ENCODE results near the gene CACHD1. TPM values are rescaled to one million over a fixed set of nuclear protein-coding genes. Genes with fewer than 3 reads are reported as not detected.

CACHD1 gene
- total RNA-seq, 1 experiment from 2014 or later: 3.9 TPM

DNA sequence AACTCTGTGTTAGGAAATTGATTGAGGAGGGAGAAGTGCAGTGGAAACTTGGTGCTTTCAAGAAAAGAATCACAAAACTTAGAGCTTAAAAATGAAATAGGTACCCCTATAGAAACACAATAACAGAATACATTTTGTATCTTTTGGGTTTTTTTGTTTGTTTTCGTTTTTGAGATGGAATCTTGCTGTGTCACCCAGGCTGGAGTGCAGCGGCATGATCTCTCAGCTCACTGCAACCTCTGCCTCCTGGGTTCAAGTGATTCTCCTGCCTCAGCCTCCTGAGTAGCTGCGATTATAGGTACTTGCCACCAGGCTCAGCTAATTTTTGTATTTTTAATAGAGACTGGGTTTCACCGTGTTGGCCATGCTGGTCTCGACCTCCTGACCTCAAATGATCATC, 223.5 kb downstream of the CACHD1 start:
- Mint-ChIP-seq H3K27me3 (ENCODE audit: insufficient read depth, unreplicated experiment) (no peaks in the 10 kb centered on the region), H3K27ac (ENCODE audit: low read depth, unreplicated experiment) (no peak overlapping the region), H3K4me1 (ENCODE audit: insufficient read depth, unreplicated experiment) (peaks cover 4% of the 10 kb centered on the region), H3K9me3 (ENCODE audit: unreplicated experiment) (no peaks in the 10 kb centered on the region), H3K4me3 (ENCODE audit: unreplicated experiment) (no peak overlapping the region), H3K36me3 (ENCODE audit: insufficient read depth, unreplicated experiment) (no peaks in the 10 kb centered on the region)
- TF ChIP-seq, protein P1, sequence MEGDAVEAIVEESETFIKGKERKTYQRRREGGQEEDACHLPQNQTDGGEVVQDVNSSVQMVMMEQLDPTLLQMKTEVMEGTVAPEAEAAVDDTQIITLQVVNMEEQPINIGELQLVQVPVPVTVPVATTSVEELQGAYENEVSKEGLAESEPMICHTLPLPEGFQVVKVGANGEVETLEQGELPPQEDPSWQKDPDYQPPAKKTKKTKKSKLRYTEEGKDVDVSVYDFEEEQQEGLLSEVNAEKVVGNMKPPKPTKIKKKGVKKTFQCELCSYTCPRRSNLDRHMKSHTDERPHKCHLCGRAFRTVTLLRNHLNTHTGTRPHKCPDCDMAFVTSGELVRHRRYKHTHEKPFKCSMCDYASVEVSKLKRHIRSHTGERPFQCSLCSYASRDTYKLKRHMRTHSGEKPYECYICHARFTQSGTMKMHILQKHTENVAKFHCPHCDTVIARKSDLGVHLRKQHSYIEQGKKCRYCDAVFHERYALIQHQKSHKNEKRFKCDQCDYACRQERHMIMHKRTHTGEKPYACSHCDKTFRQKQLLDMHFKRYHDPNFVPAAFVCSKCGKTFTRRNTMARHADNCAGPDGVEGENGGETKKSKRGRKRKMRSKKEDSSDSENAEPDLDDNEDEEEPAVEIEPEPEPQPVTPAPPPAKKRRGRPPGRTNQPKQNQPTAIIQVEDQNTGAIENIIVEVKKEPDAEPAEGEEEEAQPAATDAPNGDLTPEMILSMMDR (IDR thresholded peaks at IDR 0.05; ENCODE audit: unreplicated experiment): no peak
- no peak for DNase-seq (ENCODE audit: unreplicated experiment)
- intact Hi-C loops (cut with micrococcal nuclease): no loop called here
- CTCF ChIA-PET: interaction anchor here (0.5 to 5.3 kb wide), 2 partner anchors 16 to 990 kb away, joined by 3 to 36 read pairs; no protein-coding TSS in a partner anchor
- POLR2A ChIA-PET: no interaction called here
- BruUV-seq (replicated peaks): no TSS peak

DNA sequence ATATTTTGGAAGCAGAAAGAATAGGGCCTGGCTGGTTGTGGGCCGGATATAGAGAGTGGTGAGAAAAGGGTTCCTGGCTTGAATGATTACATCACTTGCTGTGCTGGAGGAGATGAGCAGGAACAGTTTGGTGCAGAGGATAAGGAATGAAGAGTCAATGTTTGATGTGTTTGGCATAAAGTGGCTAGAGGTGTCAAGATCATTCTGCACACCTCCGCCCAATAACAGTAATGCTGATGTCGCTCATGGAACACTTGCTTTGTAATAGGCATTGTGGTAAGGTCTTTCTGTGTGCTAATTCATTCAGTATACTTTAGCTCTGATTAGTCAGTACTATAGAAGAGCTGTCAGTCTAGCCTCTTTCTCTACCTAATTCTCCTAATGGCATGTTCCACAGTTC, 226.9 kb downstream of the CACHD1 start:
- no peak for DNase-seq (ENCODE audit: unreplicated experiment)
- Mint-ChIP-seq H3K9me3 (ENCODE audit: unreplicated experiment) (no peaks in the 10 kb centered on the region), H3K4me3 (ENCODE audit: unreplicated experiment) (no peak overlapping the region), H3K36me3 (ENCODE audit: insufficient read depth, unreplicated experiment) (no peaks in the 10 kb centered on the region), H3K27ac (ENCODE audit: low read depth, unreplicated experiment) (no peak overlapping the region), H3K4me1 (ENCODE audit: insufficient read depth, unreplicated experiment) (no peaks in the 10 kb centered on the region), H3K27me3 (ENCODE audit: insufficient read depth, unreplicated experiment) (no peaks in the 10 kb centered on the region)
- POLR2A ChIA-PET: interaction anchor here (0.6 kb wide), 1 partner anchor 97 kb away, joined by 3 read pairs; no protein-coding TSS in a partner anchor
- CTCF ChIA-PET: interaction anchor here (0.7 to 0.8 kb wide), 2 partner anchors 9 to 201 kb away, joined by 3 to 4 read pairs; no protein-coding TSS in a partner anchor
- TF ChIP-seq, protein P1 (IDR thresholded peaks at IDR 0.05; ENCODE audit: unreplicated experiment): no peak
- no TSS peak for BruUV-seq (replicated peaks)
- intact Hi-C loops (cut with micrococcal nuclease): no loop called here

DNA sequence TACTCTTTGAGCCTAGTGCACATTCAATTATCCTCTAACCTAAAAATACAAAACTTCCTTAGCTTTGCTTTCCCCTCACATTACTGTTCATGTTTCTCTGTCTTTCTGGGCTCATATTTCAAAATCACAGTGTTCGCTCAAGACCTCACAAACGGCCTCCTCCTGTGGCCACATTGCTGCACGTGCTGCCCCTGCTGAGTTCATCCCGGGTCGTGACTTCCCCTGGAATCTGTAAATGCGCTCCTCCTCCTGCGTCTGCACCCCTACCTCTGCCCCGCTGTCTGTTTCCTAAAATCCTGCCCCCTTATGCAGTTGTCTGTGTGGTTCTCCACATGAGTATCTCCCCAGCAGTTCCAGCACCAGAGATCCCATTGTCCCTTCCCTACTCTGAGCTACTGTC, 229.4 kb downstream of the CACHD1 start:
- CTCF ChIA-PET: no interaction called here
- BruUV-seq (replicated peaks): no TSS peak

DNA sequence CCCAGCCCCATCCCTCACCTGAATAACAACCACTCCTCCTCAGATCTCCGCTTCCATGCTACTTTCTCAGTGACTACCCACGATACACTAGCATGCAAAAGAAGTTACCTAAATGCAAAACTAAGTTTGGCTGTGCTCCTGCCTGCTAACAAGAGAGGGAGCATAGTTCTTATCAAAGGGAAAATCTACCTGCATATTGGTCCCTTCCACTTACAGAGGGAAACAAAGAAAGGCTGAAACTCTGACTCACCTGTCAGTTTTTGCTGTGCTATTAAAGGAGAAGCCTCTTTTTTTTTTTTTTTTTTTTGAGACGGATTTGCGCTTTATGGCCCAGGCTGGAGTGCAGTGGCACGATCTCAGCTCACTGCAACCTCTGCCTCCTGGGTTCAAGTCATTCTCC, 231.1 kb downstream of the CACHD1 start:
- Mint-ChIP-seq H3K36me3 (ENCODE audit: insufficient read depth, unreplicated experiment) (no peaks in the 10 kb centered on the region), H3K27ac (ENCODE audit: low read depth, unreplicated experiment) (no peak overlapping the region), H3K9me3 (ENCODE audit: unreplicated experiment) (no peaks in the 10 kb centered on the region), H3K4me3 (ENCODE audit: unreplicated experiment) (no peak overlapping the region), H3K4me1 (ENCODE audit: insufficient read depth, unreplicated experiment) (no peaks in the 10 kb centered on the region), H3K27me3 (ENCODE audit: insufficient read depth, unreplicated experiment) (no peaks in the 10 kb centered on the region)
- peak; percentile 7 for DNase-seq (ENCODE audit: unreplicated experiment)
- BruUV-seq (replicated peaks): no TSS peak
- intact Hi-C loops (cut with micrococcal nuclease): no loop called here
- POLR2A ChIA-PET: no interaction called here
- TF ChIP-seq, protein P1 (IDR thresholded peaks at IDR 0.05; ENCODE audit: unreplicated experiment): no peak
- CTCF ChIA-PET: interaction anchor here (0.6 to 0.8 kb wide), 3 partner anchors 16 to 123 kb away, joined by 3 read pairs; no protein-coding TSS in a partner anchor

More for the DNA sequence above, 229.4 kb downstream of the CACHD1 start:
- no peaks in the 10 kb centered on the region for H3K9me3 Mint-ChIP-seq (ENCODE audit: unreplicated experiment)
- no peak overlapping the region for H3K4me3 Mint-ChIP-seq (ENCODE audit: unreplicated experiment)
- H3K27me3 Mint-ChIP-seq (ENCODE audit: insufficient read depth, unreplicated experiment): no peaks in the 10 kb centered on the region
- POLR2A ChIA-PET: no interaction called here
- TF ChIP-seq, protein P1 (IDR thresholded peaks at IDR 0.05; ENCODE audit: unreplicated experiment): no peak
- H3K27ac Mint-ChIP-seq (ENCODE audit: low read depth, unreplicated experiment): no peak overlapping the region
- intact Hi-C loops (cut with micrococcal nuclease): no loop called here
- no peak for DNase-seq (ENCODE audit: unreplicated experiment)
- no peaks in the 10 kb centered on the region for H3K4me1 Mint-ChIP-seq (ENCODE audit: insufficient read depth, unreplicated experiment)
- H3K36me3 Mint-ChIP-seq (ENCODE audit: insufficient read depth, unreplicated experiment): no peaks in the 10 kb centered on the region
